Measurements from ENCODE around the gene MYOM3.

The MYOM3 gene

GRCh38 chr1:24096009-24096738 is 15.8 kb downstream of the MYOM3 start:
- no peak for DNase-seq (ENCODE audit: low spot score)

- no peak for DNase-seq (ENCODE audit: low spot score)
These were observed 16.6 kb downstream of the MYOM3 start for GRCh38 chr1:24095140-24095859.

- no peak for DNase-seq (ENCODE audit: low spot score)
These were observed 17.4 kb downstream of the MYOM3 start for GRCh38 chr1:24094554-24094953.

DNA sequence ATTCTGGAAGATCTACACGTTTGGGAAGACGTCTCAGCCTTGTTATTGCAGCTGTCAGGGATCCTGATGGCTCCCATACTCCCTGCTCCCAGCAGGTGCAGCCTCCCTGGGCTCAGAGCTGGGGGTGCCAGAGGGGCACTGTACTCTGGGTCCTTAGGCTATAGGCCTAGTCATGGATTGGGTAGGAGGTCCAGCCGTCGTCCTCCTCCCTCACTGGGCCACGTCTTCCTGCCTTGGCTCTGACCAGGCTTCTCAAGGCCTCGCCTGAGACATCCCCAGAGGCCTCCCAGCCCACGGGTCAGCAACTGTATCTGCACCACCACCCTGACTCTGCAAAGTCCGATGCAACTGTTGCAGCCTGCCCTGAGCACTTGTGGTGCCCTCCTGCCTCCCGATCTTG is 18.2 kb downstream of the MYOM3 start:
- DNase-seq (ENCODE audit: low spot score): no peak

DNA sequence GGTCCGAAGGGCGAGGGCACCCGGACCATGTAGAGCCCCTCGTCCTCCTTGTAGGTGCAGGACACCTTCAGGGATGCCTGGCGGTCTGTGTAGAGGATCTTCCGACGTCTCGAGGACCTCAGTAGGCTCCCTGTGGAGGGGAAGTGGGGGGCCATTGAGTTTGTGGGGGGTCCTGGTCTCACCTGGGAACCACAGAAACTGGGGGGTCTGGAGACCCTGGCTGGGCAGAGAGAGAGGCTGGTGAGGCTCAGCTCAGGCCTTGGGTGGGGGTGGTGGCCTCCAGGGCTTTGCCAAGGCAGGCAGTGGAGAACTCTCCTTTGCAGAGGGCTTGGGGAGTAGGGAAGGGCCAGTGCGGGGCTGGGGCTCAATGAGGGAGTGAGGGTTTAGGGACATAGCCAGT is 19.0 kb downstream of the MYOM3 start:
- DNase-seq (ENCODE audit: low spot score): no peak

DNA sequence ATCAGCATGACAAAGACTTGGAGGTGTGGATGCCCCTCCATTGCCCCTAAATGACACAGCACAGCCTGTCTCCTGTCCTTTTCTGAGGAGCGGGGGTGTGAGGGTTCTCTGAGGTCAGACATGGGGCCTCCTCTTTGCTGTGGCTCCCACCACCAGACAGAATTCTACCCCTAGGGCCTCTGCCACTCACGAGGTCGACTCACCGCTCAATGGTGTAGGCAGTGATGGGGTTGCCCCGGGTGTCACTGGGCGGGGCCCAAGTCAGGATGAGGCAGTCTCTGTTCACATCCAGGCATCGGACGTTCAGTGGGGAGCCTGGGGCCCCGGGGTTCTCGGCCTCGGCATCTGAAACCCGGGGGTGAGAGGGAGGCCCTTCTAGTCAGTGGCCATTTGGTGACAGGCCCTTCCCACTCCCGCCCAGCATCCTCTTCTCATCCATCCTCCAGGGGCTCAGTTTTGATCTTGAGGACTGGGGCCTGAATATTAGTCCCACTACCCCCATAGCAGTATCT is 19.9 kb downstream of the MYOM3 start:
- no peak for DNase-seq (ENCODE audit: low spot score)

- no peak for DNase-seq (ENCODE audit: low spot score)
These were observed 21.2 kb downstream of the MYOM3 start for GRCh38 chr1:24090736-24091135.

GRCh38 chr1:24089743-24090555 is 22.0 kb downstream of the MYOM3 start:
- DNase-seq (ENCODE audit: low spot score): no peak

GRCh38 chr1:24089027-24089742 is 22.8 kb downstream of the MYOM3 start:
- DNase-seq (ENCODE audit: low spot score): no peak

- DNase-seq (ENCODE audit: low spot score): no peak
These were observed 25.5 kb downstream of the MYOM3 start for GRCh38 chr1:24086466-24086865.

GRCh38 chr1:24085546-24085945 is 26.4 kb downstream of the MYOM3 start:
- peak; percentile 79 for DNase-seq (ENCODE audit: low spot score)

GRCh38 chr1:24085007-24085406 is 26.9 kb downstream of the MYOM3 start:
- no peak for DNase-seq (ENCODE audit: low spot score)

DNA sequence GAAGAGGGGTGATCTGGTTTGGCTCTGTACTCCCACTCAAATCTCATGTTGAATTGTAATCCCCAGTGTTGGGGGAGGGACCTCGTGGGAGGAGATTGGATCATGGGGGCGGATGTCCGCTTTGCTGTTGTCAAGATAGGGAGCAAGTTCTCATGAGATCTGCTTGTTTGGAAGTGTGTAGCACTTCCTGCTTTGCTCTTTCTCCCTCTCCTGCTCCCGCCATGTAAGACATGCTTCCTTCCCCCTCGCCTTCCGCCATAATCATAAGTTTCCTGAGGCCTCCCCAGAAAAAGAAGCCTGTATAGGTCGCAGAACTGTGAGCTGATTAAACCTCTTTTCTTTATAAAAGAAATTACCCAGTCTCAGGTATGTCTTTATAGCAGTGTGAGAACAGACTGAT is 27.9 kb downstream of the MYOM3 start:
- no peak for DNase-seq (ENCODE audit: low spot score)

DNA sequence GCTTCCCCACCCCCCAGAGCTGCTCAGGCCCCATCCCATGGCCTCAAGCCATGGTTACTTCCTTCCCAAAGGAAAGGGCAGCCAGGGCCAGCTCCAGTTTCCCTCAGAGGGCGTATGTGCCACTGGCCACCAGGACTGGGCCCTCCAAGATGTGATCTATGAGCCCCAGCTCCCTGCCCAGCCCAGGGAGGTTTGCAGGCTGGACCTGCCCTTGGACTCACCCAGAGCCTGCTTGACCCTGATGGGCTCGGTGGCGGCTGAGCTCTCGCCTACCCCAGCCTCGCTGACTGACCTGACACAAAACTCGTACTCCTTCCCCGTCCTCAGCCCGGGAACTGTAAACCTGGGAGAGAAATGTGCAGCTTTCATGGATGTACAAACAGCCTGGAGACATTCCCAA is 29.6 kb downstream of the MYOM3 start:
- no peak for DNase-seq (ENCODE audit: low spot score)

DNA sequence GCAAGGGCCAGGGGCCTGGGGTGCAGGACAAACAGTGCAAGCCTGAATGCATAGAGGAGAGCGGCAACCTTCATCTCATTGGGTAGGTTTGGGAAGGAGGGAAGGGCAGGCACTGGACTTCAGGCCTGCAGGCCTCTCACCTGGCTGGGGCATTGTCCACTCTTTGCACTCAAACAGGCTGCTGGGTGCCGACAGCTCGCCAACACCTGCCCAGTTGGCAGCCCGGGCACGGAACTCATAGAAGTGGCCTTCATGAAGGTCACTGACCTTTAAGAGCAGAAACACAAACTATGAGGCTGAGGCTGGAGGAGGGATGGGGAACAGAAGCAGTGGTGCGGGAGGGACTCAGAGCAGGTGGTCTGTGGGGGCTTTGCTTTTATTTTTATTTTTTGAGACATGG is 30.7 kb downstream of the MYOM3 start:
- DNase-seq (ENCODE audit: low spot score): no peak

GRCh38 chr1:24080131-24080530 is 31.8 kb downstream of the MYOM3 start:
- DNase-seq (ENCODE audit: low spot score): no peak

DNA sequence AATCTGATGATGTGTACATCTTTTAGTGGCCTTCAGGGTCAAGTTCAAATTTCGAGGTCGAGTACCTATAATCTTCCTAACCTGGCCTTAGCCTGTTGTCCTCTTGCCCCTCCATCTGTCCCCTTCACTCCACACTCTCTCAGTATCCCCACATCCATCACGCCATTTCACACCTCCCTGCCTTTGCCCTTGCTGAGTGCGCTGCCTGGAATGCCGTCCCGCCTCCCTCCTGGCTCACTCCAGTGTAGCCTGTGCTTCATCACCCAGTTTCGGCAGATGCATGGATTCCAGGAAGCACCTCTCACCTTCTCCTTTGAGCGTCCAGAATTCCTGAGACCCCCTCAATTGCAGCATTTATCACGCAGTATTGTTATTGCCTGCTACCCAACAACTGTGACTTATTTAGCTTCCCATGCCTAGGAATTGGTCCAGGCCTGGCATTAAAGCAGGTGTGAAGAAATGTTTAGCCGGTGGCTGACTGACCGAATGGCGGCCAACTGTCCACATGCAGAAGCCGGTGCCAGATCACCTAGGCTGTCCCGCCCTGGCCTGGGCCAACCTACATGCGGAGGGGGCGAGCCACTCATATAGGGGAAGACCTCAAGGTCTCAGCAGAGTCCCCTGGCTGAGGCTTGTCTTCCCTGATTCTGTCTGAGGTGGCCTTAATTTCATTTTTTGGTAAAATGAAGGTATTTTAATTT is 34.5 kb downstream of the MYOM3 start:
- no peak for DNase-seq (ENCODE audit: low spot score)

DNA sequence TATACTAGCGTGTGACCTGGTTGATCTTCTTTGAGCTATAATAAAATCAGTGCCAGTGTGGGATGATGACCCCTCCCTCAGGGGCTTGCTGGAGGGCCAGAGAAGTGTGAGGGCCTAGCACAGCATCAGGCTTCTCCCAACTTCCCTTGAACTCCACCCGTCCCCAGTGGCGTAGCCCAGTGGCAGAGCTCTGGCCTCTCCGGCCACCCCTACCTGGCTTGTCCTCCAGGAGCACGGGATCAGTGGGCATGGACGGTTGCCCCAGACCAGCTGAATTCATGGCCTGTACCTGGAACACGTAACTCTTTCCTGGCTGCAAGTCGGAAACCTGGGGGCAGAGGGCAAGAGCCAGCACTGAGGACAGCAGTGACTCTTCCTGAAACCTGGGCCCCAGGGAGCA is 36.0 kb downstream of the MYOM3 start:
- no peak for DNase-seq (ENCODE audit: low spot score)

GRCh38 chr1:24075590-24075854 is 36.4 kb downstream of the MYOM3 start:
- no peak for DNase-seq (ENCODE audit: low spot score)

DNA sequence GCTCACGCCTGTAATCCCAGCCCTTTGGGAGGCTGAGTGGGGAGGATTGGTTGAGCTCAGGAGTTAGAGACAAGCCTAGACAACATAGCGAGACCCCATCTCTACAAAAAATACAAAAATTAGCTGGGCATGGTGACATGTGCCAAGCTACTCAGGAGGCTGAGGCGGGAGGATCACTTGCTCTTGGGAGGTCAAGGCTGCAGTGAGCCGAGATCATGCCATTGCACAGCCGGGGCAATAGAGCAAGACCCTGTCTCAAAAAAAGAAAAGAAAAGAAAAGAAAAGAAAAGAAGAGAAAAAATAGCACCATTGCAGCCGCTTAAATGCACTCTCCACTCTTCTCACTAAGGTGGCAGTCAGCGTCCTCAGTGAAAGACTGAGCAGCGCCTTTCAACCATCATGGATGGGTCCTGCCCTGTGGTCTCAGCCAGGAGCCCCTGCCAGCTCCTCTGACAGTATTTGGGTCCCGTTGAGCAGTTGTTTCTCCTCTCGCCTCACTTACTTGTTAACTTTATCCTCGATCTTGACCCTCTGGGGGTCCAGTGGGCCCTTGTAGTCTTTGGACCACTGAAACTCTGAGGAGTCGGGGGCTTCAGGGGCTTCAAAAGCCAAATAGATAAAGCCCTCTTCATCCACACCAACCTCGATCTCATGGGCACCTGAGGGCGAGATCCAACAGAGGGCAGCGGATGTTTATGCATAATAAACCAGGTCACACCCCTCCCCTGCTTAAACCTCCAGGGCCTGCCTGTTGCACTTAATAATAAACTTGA is 36.9 kb downstream of the MYOM3 start:
- no peak for DNase-seq (ENCODE audit: low spot score)

DNA sequence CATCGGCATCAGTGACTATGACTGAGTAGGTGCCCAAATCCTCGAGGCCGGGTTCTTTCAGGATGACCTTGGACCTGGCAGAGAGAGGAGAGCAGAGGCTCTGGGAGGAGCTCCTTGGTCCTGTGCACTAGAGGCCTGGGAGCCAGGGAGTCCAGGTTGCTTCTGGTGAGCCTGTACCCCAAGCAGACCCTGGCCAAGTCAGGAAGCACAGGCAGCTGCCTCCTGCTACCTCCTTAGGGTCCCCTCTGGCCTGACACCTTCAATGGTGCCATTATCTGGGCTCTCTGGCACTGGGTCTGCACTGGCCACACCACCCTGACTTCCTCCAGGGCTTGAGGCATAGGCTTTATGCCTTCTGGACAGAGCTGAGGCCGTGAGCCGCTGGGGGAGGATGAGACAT is 37.7 kb downstream of the MYOM3 start:
- no peak for DNase-seq (ENCODE audit: low spot score)
